HG03139 (cell line): ENCODE measurements around the gene NR2C2AP.

Source experiments
- ATAC-seq: cut with Tn5 transposase; IDR thresholded peaks from one replicate; pipeline ENCODE4 v1.9.1; 2021; ENCODE audit not compliant: unreplicated experiment

Gene NR2C2AP

GRCh38 chr19:19215792-19216191 lies 12.6 kb upstream of the NR2C2AP start:
- ATAC-seq: no peak

- no peak for ATAC-seq
Observed at GRCh38 chr19:19214892-19215291, 11.7 kb upstream of the NR2C2AP start.

- no peak for ATAC-seq
Observed at GRCh38 chr19:19214159-19214490, 10.9 kb upstream of the NR2C2AP start.

- ATAC-seq: no peak
Observed at GRCh38 chr19:19213426-19214158, 10.4 kb upstream of the NR2C2AP start.

GRCh38 chr19:19212916-19213315 lies 9.7 kb upstream of the NR2C2AP start:
- no peak for ATAC-seq

- ATAC-seq: no peak
Observed at GRCh38 chr19:19211499-19212420, 8.5 kb upstream of the NR2C2AP start, which contains the start of gene NCAN. Gene NCAN, plus strand, starts transcription at chr19:19211958. Its CDS starts 4,996 bp downstream, at chr19:19216954.

GRCh38 chr19:19209372-19209771 lies 6.2 kb upstream of the NR2C2AP start:
- no peak for ATAC-seq

- no peak for ATAC-seq
Observed at GRCh38 chr19:19207637-19208572, 4.7 kb upstream of the NR2C2AP start.

GRCh38 chr19:19206938-19207337 lies 3.7 kb upstream of the NR2C2AP start:
- ATAC-seq: no peak

- ATAC-seq: no peak
Observed at GRCh38 chr19:19205416-19206410, 2.5 kb upstream of the NR2C2AP start.

GRCh38 chr19:19204181-19204580 lies 967 bp upstream of the NR2C2AP start:
- ATAC-seq: no peak

- ATAC-seq: no peak
Observed at GRCh38 chr19:19202707-19203011, 555 bp downstream of the NR2C2AP start.

- ATAC-seq: no peak
Observed at GRCh38 chr19:19201697-19202630, 1.2 kb downstream of the NR2C2AP start.

GRCh38 chr19:19193926-19194325 lies 9.3 kb downstream of the NR2C2AP start:
- no peak for ATAC-seq

GRCh38 chr19:19192910-19193423 lies 10.2 kb downstream of the NR2C2AP start:
- no peak for ATAC-seq

- ATAC-seq: peak; percentile 70
Observed at GRCh38 chr19:19192078-19192882, 10.9 kb downstream of the NR2C2AP start, which contains the start of the genes BORCS8 and RFXANK. Gene BORCS8, minus strand, starts transcription at chr19:19192152. Its CDS starts 35 bp downstream, at chr19:19192117. Gene RFXANK, plus strand, starts transcription at chr19:19192258. Its CDS starts 1,689 bp downstream, at chr19:19193947.

- ATAC-seq: peak; percentile 3
Observed at GRCh38 chr19:19191768-19192077, 11.5 kb downstream of the NR2C2AP start.

GRCh38 chr19:19186742-19187141 lies 16.5 kb downstream of the NR2C2AP start:
- ATAC-seq: no peak
